Sciatic nerve (tissue), 2 donors: ENCODE measurements around the gene SLC9A3. TPM values are rescaled to one million over a fixed set of nuclear protein-coding genes. Genes with fewer than 3 reads are reported as not detected.

Experiments used
- ATAC-seq: fragments of 200-7000 bp; cut with Tn5 transposase; one replicate; pipeline ENCODE4 v1.9.1; 2020; ENCODE audit warnings: mild to moderate bottlenecking, moderate library complexity
- DNase-seq: peaks from one replicate; pipeline ENCODE4 v3.0.0-alpha.2; 2020; ENCODE audit warnings: low spot score
- intact Hi-C: fragments of 100-400 bp; cut with DNase I; formaldehyde crosslinking; loops from one replicate; pipeline ENCODE4 v1.14.2; 2022
- total RNA-seq: library from RNA; stranded (reverse); fragmentation: NEBNext Ultra II Directional; extraction: Animal tissue kit (Norgen Biotek cat#: 25700); gene quantifications from one replicate; pipeline ENCODE4 v1.2.1, GENCODE V29; 2021
- donor health status: DM: no; HTN: no; CAD: no.
- donor health status: DM: no; HTN: no; CAD: no.

SLC9A3 gene
- total RNA-seq, 1 donor from 2014 or later: 12.3 TPM

GRCh38 chr5:530001-530955 lies 6.0 kb upstream of the SLC9A3 start:
- intact Hi-C loops: no loop called here
- peak; percentile 11 for ATAC-seq
- DNase-seq: peak; percentile 28

- ATAC-seq (no peak), DNase-seq (peak; percentile 49)
- intact Hi-C loops: no loop called here
These were observed 4.6 kb upstream of the SLC9A3 start for GRCh38 chr5:528629-529511.

- ATAC-seq: no peak
- intact Hi-C loops: no loop called here
- peak; percentile 47 for DNase-seq
These were observed 3.7 kb upstream of the SLC9A3 start for GRCh38 chr5:527646-528628.

- intact Hi-C loops: no loop called here
- no peak for ATAC-seq
- no peak for DNase-seq
These were observed 2.3 kb upstream of the SLC9A3 start for GRCh38 chr5:526456-527088.

GRCh38 chr5:525916-526315 lies 1.7 kb upstream of the SLC9A3 start:
- intact Hi-C loops: no loop called here
- ATAC-seq (no peak), DNase-seq (no peak)

- DNase-seq (no peak), ATAC-seq (no peak)
- intact Hi-C loops: no loop called here
These were observed 918 bp upstream of the SLC9A3 start for GRCh38 chr5:524973-525761.

- DNase-seq: no peak
- no peak for ATAC-seq
- intact Hi-C loops: no loop called here
These were observed 617 bp downstream of the SLC9A3 start for GRCh38 chr5:523441-524222.

- ATAC-seq (peak; percentile 14), DNase-seq (no peak)
- intact Hi-C loops: no loop called here
These were observed 1.3 kb downstream of the SLC9A3 start for GRCh38 chr5:522899-523440.

GRCh38 chr5:522116-522515 lies 2.1 kb downstream of the SLC9A3 start:
- intact Hi-C loops: no loop called here
- DNase-seq (no peak), ATAC-seq (no peak)

GRCh38 chr5:521680-522079 lies 2.6 kb downstream of the SLC9A3 start:
- no peak for ATAC-seq
- no peak for DNase-seq
- intact Hi-C loops: no loop called here

- DNase-seq: no peak
These were observed 3.4 kb downstream of the SLC9A3 start for GRCh38 chr5:520850-521226.

GRCh38 chr5:520196-520849 lies 3.9 kb downstream of the SLC9A3 start:
- DNase-seq: no peak
- no peak for ATAC-seq
- intact Hi-C loops: no loop called here

More at GRCh38 chr5:520850-521226, 3.4 kb downstream of the SLC9A3 start:
- ATAC-seq: no peak
- intact Hi-C loops: no loop called here

GRCh38 chr5:518721-519120 lies 5.5 kb downstream of the SLC9A3 start:
- intact Hi-C loops: no loop called here
- no peak for DNase-seq
- no peak for ATAC-seq

- ATAC-seq (no peak), DNase-seq (no peak)
- intact Hi-C loops: no loop called here
These were observed 6.6 kb downstream of the SLC9A3 start for GRCh38 chr5:517535-518100.

GRCh38 chr5:516980-517379 lies 7.3 kb downstream of the SLC9A3 start:
- DNase-seq (no peak), ATAC-seq (no peak)
- intact Hi-C loops: no loop called here
